SK-N-SH (cell line): ENCODE measurements around the gene CNTNAP2. TPM values are rescaled to one million over a fixed set of nuclear protein-coding genes. Genes with fewer than 3 reads are reported as not detected.
"Not testable (repeated sequence)": the region's sequence is repeated elsewhere in the genome, so short reads cannot be mapped to it uniquely, and the experiment has no call there.

ENCODE experiments used
- CTCF ChIA-PET: fragments of 300-600, 350-600 bp; formaldehyde crosslinking; extraction: SDS; loops from one replicate; lab custom pipeline; 2021; lab: Yijun Ruan, JAX
- POLR2A ChIA-PET: fragments of 350-600 bp; sonication (Branson Sonifier 250); formaldehyde crosslinking; extraction: SDS; loops from one replicate; lab custom pipeline; 2020; ENCODE audit warnings: antibody characterized with exemption, inconsistent platforms; lab: Yijun Ruan, JAX
- DNase-seq: peaks from one replicate; pipeline ENCODE4 v3.0.0; 2012
- H2AFZ ChIP-seq: fragments of 200-600 bp; sonication (generic); 2 replicates; pipeline ENCODE4 v1.8.1; 2016; ENCODE audit warnings: antibody characterized with exemption, mild to moderate bottlenecking, low read depth
- H3F3A ChIP-seq: fragments of 200-600 bp; sonication (generic); replicated peaks from 2 replicates; pipeline ENCODE3; 2016; ENCODE audit warnings: antibody characterized with exemption, mild to moderate bottlenecking; ENCODE audit not compliant: insufficient read depth
- H3K27ac ChIP-seq, 2 experiments: fragments of 200-500 bp in 1 of 2; fragments of 200-600 bp in 1 of 2; sonication (Bioruptor generic) in 1 of 2; sonication (generic), shearing (Covaris generic) in 1 of 2; 2 replicates each; pipeline versions ENCODE4 v1.5.1 to v1.6.1; 2014 to 2016; ENCODE audit warnings: low read depth in 2 of 2, inconsistent platforms in 1 of 2, low read length in 1 of 2, mild to moderate bottlenecking in 1 of 2, mixed read lengths in 1 of 2
- H3K27me3 ChIP-seq: fragments of 200-600 bp; sonication (generic), shearing (Covaris generic); 2 replicates; pipeline ENCODE4 v1.6.1; 2016; ENCODE audit warnings: mixed run types; ENCODE audit not compliant: insufficient read depth
- H3K36me3 ChIP-seq, 2 experiments: fragments of 200-500 bp in 1 of 2; fragments of 200-600 bp in 1 of 2; sonication (Bioruptor generic) in 1 of 2; sonication (generic) in 1 of 2; replicated peaks in 1 of 2; 2 replicates each; pipeline versions ENCODE3 to v1.5.1; 2014 to 2016; ENCODE audit warnings: low read length in 1 of 2, mild to moderate bottlenecking in 1 of 2; ENCODE audit not compliant: insufficient read depth in 2 of 2, control insufficient read depth in 1 of 2
- H3K4me1 ChIP-seq, 2 experiments: fragments of 200-500 bp in 1 of 2; fragments of 200-600 bp in 1 of 2; sonication (Bioruptor generic) in 1 of 2; sonication (generic), shearing (Covaris generic) in 1 of 2; 2 replicates each; pipeline versions ENCODE4 v1.5.1 to v1.6.1; 2014 to 2016; ENCODE audit warnings: low read depth in 1 of 2, low read length in 1 of 2, mixed run types in 1 of 2; ENCODE audit not compliant: insufficient read depth in 2 of 2, control insufficient read depth in 1 of 2
- H3K4me2 ChIP-seq: fragments of 200-600 bp; sonication (generic), shearing (Covaris generic); 2 replicates; pipeline ENCODE4 v1.6.1; 2017; ENCODE audit warnings: mixed run types
- H3K4me3 ChIP-seq, 2 experiments: fragments of 200-500 bp in 1 of 2; fragments of 200-600 bp in 1 of 2; sonication (Bioruptor generic) in 1 of 2; sonication (generic), shearing (Covaris generic) in 1 of 2; 2 replicates each; pipeline versions ENCODE4 v1.5.1 to v1.8.1; 2014 to 2016; ENCODE audit warnings: low read depth in 2 of 2, inconsistent platforms in 1 of 2, low read length in 1 of 2, mild to moderate bottlenecking in 1 of 2, mixed read lengths in 1 of 2, moderate library complexity in 1 of 2
- H3K79me2 ChIP-seq: fragments of 200-600 bp; sonication (generic); 2 replicates; pipeline ENCODE4 v1.8.1; 2017; ENCODE audit warnings: mild to moderate bottlenecking; ENCODE audit not compliant: insufficient read depth
- H3K9ac ChIP-seq: fragments of 200-600 bp; sonication (generic); 2 replicates; pipeline ENCODE4 v1.6.1; 2017; ENCODE audit warnings: mixed run types
- H3K9me2 ChIP-seq: fragments of 200-600 bp; sonication (generic); 2 replicates; pipeline ENCODE4 v1.6.1; 2017; ENCODE audit warnings: mixed run types
- H3K9me3 ChIP-seq: fragments of 200-600 bp; sonication (generic); 2 replicates; pipeline ENCODE4 v1.6.1; 2017; ENCODE audit warnings: mixed run types, mild to moderate bottlenecking, moderate library complexity
- H4K20me1 ChIP-seq: fragments of 200-600 bp; sonication (generic); 2 replicates; pipeline ENCODE4 v1.6.1; 2017; ENCODE audit warnings: mild to moderate bottlenecking, mixed run types; ENCODE audit not compliant: insufficient read depth
- CTCF ChIP-seq: fragments of 200-600 bp; sonication (generic); IDR thresholded peaks from 2 replicates; pipeline ENCODE4 v1.6.1; 2017; ENCODE audit warnings: antibody characterized with exemption, mild to moderate bottlenecking, moderate library complexity
- FOSL2 ChIP-seq: IDR thresholded peaks from 2 replicates; pipeline ENCODE4 v1.4.0; 2012; ENCODE audit warnings: low read depth, mild to moderate bottlenecking, moderate library complexity, borderline replicate concordance
- GATA2 ChIP-seq: sonication (generic); formaldehyde crosslinking; IDR thresholded peaks from 2 replicates; pipeline ENCODE4 v1.5.0; 2020; ENCODE audit warnings: mild to moderate bottlenecking, missing genetic modification reagents
- MXI1 ChIP-seq: IDR thresholded peaks from 2 replicates; pipeline ENCODE4 v1.6.1; 2012; ENCODE audit warnings: mild to moderate bottlenecking, low read depth, low read length, improper control_type of control experiment
- NRF1 ChIP-seq: IDR thresholded peaks from 2 replicates; pipeline ENCODE4 v1.6.1; 2012; ENCODE audit warnings: low read depth, mild to moderate bottlenecking, low read length
- RFX5 ChIP-seq: IDR thresholded peaks from 2 replicates; pipeline ENCODE4 v1.6.1; 2012; ENCODE audit warnings: mild to moderate bottlenecking, improper control_type of control experiment, low read length
- RXRA ChIP-seq: IDR thresholded peaks from 2 replicates; pipeline ENCODE4 v1.4.0; 2012; ENCODE audit warnings: low read depth, mild to moderate bottlenecking, borderline replicate concordance
- SMC3 ChIP-seq: IDR thresholded peaks from 2 replicates; pipeline ENCODE4 v1.6.1; 2012; ENCODE audit warnings: low read depth, low read length, improper control_type of control experiment
- TEAD4 ChIP-seq: IDR thresholded peaks from 2 replicates; pipeline ENCODE4 v1.4.0; 2012; ENCODE audit warnings: mild to moderate bottlenecking, borderline replicate concordance; ENCODE audit not compliant: insufficient read depth
- YY1 ChIP-seq: IDR thresholded peaks from 2 replicates; pipeline ENCODE4 v1.4.0; 2012; ENCODE audit warnings: low read depth, mild to moderate bottlenecking
- WGBS: methylation state at CpG from one replicate; pipeline ENCODE4 v1.1.6; 2017; ENCODE audit warnings: low lambda C conversion rate; 5-methylcytosine and 5-hydroxymethylcytosine counted together
- polyA plus RNA-seq, 3 experiments: library from polyadenylated mRNA; depleted of rRNA; stranded (reverse); fragments of >200 nt; gene quantifications; 2 replicates each; pipeline ENCODE4 v1.2.3, GENCODE V29; 2012
- TF ChIP-seq, protein P1 (sequence below): IDR thresholded peaks from 2 replicates; pipeline ENCODE4 v1.4.0; 2012; ENCODE audit warnings: low read depth, borderline replicate concordance
- TF ChIP-seq, protein P2 (sequence below): IDR thresholded peaks from 2 replicates; pipeline ENCODE4 v1.4.0; 2012; ENCODE audit warnings: low read depth, borderline replicate concordance

CNTNAP2 gene
- polyA plus RNA-seq, 1 of the 3 experiments (the other 2 are of a cell fraction): 3.4 TPM

- H3K36me3 ChIP-seq: no peaks in the 10 kb centered on the region
Measured at GRCh38 chr7:146902728-146903127, 786.1 kb downstream of the CNTNAP2 start.

GRCh38 chr7:146905746-146906145 is 789.1 kb downstream of the CNTNAP2 start:
- CTCF ChIA-PET, H3K9me2 ChIP-seq, H3K4me1 ChIP-seq, H3K9me3 ChIP-seq, H2AFZ ChIP-seq, H3K9ac ChIP-seq, POLR2A ChIA-PET, H3F3A ChIP-seq, H3K36me3 ChIP-seq, DNase-seq, H3K4me2 ChIP-seq, H3K27ac ChIP-seq, H3K4me3 ChIP-seq, H3K79me2 ChIP-seq, H3K27me3 ChIP-seq, H4K20me1 ChIP-seq: not testable (repeated sequence)
- 77% methylated on average over 24 of the region's 24 CpGs for WGBS

More at GRCh38 chr7:146902728-146903127, 786.1 kb downstream of the CNTNAP2 start:
- ChIA-PET POLR2A (no interaction called here), CTCF (no interaction called here)
- Histone ChIP-seq H3F3A (no peaks in the 10 kb centered on the region), H3K9me2 (no peaks in the 10 kb centered on the region), H3K79me2 (no peaks in the 10 kb centered on the region), H3K4me3 (no peak overlapping the region), H3K27ac (no peak overlapping the region), H3K9ac (no peak overlapping the region), H3K4me2 (no peak overlapping the region), H3K27me3 (no peaks in the 10 kb centered on the region), H4K20me1 (no peaks in the 10 kb centered on the region), H3K4me1 (no peaks in the 10 kb centered on the region), H3K9me3 (no peaks in the 10 kb centered on the region), H2AFZ (no peak overlapping the region)
- WGBS: 58% methylated on average over 8 of the region's 8 CpGs
- TF ChIP-seq MXI1: no peak
- TF ChIP-seq NRF1: no peak
- TF ChIP-seq GATA2: no peak
- TF ChIP-seq SMC3: no peak
- TF ChIP-seq, protein P1, sequence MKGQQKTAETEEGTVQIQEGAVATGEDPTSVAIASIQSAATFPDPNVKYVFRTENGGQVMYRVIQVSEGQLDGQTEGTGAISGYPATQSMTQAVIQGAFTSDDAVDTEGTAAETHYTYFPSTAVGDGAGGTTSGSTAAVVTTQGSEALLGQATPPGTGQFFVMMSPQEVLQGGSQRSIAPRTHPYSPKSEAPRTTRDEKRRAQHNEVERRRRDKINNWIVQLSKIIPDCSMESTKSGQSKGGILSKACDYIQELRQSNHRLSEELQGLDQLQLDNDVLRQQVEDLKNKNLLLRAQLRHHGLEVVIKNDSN: no peak
- no peak for TF ChIP-seq RXRA
- TF ChIP-seq, protein P2, sequence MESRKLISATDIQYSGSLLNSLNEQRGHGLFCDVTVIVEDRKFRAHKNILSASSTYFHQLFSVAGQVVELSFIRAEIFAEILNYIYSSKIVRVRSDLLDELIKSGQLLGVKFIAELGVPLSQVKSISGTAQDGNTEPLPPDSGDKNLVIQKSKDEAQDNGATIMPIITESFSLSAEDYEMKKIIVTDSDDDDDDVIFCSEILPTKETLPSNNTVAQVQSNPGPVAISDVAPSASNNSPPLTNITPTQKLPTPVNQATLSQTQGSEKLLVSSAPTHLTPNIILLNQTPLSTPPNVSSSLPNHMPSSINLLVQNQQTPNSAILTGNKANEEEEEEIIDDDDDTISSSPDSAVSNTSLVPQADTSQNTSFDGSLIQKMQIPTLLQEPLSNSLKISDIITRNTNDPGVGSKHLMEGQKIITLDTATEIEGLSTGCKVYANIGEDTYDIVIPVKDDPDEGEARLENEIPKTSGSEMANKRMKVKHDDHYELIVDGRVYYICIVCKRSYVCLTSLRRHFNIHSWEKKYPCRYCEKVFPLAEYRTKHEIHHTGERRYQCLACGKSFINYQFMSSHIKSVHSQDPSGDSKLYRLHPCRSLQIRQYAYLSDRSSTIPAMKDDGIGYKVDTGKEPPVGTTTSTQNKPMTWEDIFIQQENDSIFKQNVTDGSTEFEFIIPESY: no peak
- no peak for TF ChIP-seq TEAD4
- no peak for TF ChIP-seq RFX5
- DNase-seq: no peak

- TF ChIP-seq, protein P2: no peak
- TF ChIP-seq RFX5 (no peak), CTCF (no peak), FOSL2 (no peak), TEAD4 (no peak), YY1 (no peak)
- TF ChIP-seq, protein P1: no peak
- TF ChIP-seq, all 33 proteins: peak for 0
- H3K4me1 ChIP-seq: no peaks in the 10 kb centered on the region; a peak in 1 of 4 replicates
- no peak overlapping the region for H3K4me3 ChIP-seq
- H2AFZ ChIP-seq: no peak overlapping the region
- no peaks in the 10 kb centered on the region for H3F3A ChIP-seq
- WGBS: 40% methylated on average over 2 of the region's 2 CpGs
- no peaks in the 10 kb centered on the region for H3K9me3 ChIP-seq
- no peak overlapping the region for H3K4me2 ChIP-seq
- no peak overlapping the region; a peak in 1 of 4 replicates for H3K27ac ChIP-seq
- ChIA-PET POLR2A (no interaction called here), CTCF (no interaction called here)
- H3K9ac ChIP-seq: no peak overlapping the region
- no peaks in the 10 kb centered on the region for H4K20me1 ChIP-seq
- no peak for DNase-seq
- H3K9me2 ChIP-seq: no peaks in the 10 kb centered on the region; the same call in 1 of the 2 replicates
- no peaks in the 10 kb centered on the region for H3K27me3 ChIP-seq
- H3K36me3 ChIP-seq: no peaks in the 10 kb centered on the region
- H3K79me2 ChIP-seq: no peaks in the 10 kb centered on the region
Measured at GRCh38 chr7:146922782-146923181, 806.2 kb downstream of the CNTNAP2 start.
